Myometrial cell (primary cell): ENCODE results near the gene ANKRD13D. TPM values are rescaled to one million over a fixed set of nuclear protein-coding genes. Genes with fewer than 3 reads are reported as not detected.

Source experiments
- total RNA-seq: library from RNA; depleted of rRNA; stranded (reverse); fragments of >200 nt; gene quantifications from 2 replicates; pipeline ENCODE4 v1.2.3, GENCODE V29; 2015

Gene ANKRD13D
- 30.8 and 31.9 TPM in 2 replicates for total RNA-seq

DNA sequence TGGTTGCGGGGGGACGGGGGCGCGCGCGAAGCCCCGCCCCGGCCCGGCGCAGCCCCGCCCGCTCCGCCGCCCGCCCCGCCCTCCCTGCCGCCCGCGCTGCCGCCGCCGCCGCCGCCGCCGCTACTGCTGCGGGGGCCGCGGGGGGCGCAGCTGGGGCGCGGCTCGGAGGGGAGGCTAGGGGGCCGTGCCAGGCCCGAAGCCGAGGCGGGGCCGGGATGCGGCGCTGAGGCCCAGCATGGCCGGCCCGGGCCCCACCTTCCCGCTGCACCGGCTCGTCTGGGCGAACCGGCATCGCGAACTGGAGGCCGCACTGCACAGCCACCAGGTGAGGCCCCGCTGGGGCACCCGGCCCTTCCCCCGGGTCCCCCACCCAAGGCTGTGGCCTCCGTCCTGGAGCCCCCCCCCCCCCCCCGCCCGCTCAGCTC lies at the start of gene ANKRD13D:
ANKRD13D (plus strand) TSS at position 78 of the 425 bp plus-strand sequence; CDS start at position 236, 158 bp downstream.

DNA sequence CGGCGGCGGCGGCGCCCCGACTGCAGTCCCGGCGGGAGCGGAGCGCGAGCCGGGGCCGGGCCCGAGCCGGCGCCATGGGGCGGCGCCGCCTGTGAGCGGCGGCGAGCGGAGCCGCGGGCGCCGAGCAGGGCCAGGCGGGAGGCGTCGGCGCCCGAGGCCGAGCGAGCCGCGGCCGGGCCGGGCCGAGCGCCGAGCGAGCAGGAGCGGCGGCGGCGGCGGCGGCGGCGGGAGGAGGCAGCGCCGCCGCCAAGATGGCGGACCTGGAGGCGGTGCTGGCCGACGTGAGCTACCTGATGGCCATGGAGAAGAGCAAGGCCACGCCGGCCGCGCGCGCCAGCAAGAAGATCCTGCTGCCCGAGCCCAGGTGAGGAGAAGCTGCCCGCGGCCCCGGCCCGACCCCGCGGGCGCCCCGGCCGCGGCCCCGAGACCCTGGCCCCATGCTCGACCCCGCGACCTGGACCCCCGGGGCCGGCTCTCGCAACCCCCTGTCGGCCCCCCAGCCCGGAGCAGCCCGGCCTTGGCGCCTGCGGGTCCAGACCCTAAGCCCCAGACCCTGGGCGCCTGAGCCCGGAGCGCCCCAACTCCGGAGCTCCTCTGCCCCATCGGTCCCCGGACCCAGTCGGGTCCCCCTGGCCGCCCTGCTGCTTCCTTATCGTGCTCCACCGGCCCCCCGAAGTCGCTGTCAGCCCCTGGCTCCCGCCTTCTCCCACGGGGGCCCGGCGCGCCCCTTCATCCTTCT lies 22.5 kb upstream of the ANKRD13D start, which contains the start of gene GRK2:
GRK2 (plus strand) TSS at position 25 of the 739 bp plus-strand sequence; CDS start at position 252, 227 bp downstream.

DNA sequence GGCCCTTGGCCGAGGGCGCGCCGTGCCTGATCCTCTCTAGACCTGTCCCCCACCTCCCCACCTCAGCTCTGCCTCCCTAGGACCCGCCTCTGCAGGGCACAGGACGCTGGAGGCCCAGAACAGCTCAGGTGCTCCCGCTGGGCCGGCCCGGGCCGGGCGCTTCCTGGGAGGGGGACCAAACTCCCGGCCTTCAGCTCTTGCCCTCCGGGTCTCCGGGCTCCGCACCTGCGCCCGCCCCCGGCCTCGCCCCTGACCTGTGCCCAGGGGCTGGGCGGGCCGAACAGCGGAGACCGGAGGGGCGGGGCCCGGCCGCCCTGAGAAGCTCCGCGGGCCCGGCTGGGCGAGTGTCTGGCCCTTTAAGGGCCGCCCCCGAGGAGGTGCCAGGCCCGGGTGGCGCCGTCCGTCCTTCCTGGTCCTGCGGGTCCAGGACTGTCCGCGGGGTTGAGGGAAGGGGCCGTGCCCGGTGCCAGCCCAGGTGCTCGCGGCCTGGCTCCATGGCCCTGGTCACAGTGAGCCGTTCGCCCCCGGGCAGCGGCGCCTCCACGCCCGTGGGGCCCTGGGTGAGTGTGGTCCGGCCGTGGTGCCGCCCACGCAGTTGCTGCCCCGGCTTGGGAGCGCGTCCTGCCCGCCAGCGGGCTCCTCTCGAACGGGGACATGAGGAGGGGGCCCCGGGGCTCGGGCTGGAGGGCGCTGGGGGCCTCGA lies 14.2 kb downstream of the ANKRD13D start, which contains the start of gene SSH3:
SSH3 (plus strand) TSS at position 399 of the 703 bp plus-strand sequence; CDS start at position 495, 96 bp downstream.

Other genes with a start within 250 kb of the ANKRD13D start
- gene RHOD, start 232.5 kb upstream of the ANKRD13D start, total RNA-seq: 11.2 and 22.5 TPM in 2 replicates
- gene KDM2A, start 170.0 kb upstream of the ANKRD13D start, total RNA-seq: 22.2 and 22.5 TPM in 2 replicates
- gene GRK2, start 22.8 kb upstream of the ANKRD13D start, total RNA-seq: 39.5 and 46.4 TPM in 2 replicates
- gene SSH3, start 14.2 kb downstream of the ANKRD13D start, total RNA-seq: 11.5 and 16.7 TPM in 2 replicates
- gene POLD4, start 64.2 kb downstream of the ANKRD13D start, total RNA-seq: 123 and 166 TPM in 2 replicates
- 6.3 and 11.2 TPM in 2 replicates for gene CLCF1, start 84.3 kb downstream of the ANKRD13D start, total RNA-seq
- gene RAD9A, start 102.7 kb downstream of the ANKRD13D start, total RNA-seq: 3.0 and 6.1 TPM in 2 replicates
- gene PPP1CA, start 112.6 kb downstream of the ANKRD13D start, total RNA-seq: 306 and 335 TPM in 2 replicates
- not detected in 2 replicates for gene TBC1D10C, start 114.8 kb downstream of the ANKRD13D start, total RNA-seq
- gene CARNS1, start 126.4 kb downstream of the ANKRD13D start, total RNA-seq: 0.86 TPM in 1 of 2 replicates, not detected in the other
- 64.0 and 77.3 TPM in 2 replicates for gene RPS6KB2, start 139.2 kb downstream of the ANKRD13D start, total RNA-seq
- gene PTPRCAP, start 148.4 kb downstream of the ANKRD13D start, total RNA-seq: 0.89 TPM in 1 of 2 replicates, not detected in the other
- 109 and 128 TPM in 2 replicates for gene CORO1B, start 154.2 kb downstream of the ANKRD13D start, total RNA-seq
- gene GPR152, start 163.4 kb downstream of the ANKRD13D start, total RNA-seq: not detected in 2 replicates
- gene CABP4, start 166.1 kb downstream of the ANKRD13D start, total RNA-seq: not detected in 2 replicates
- 27.4 and 56.9 TPM in 2 replicates for gene TMEM134, start 179.9 kb downstream of the ANKRD13D start, total RNA-seq
- gene AIP, start 193.7 kb downstream of the ANKRD13D start, total RNA-seq: 63.6 and 75.2 TPM in 2 replicates
- gene PITPNM1, start 216.1 kb downstream of the ANKRD13D start, total RNA-seq: 29.2 and 30.3 TPM in 2 replicates
- 41.2 and 48.4 TPM in 2 replicates for gene CDK2AP2, start 218.9 kb downstream of the ANKRD13D start, total RNA-seq
- gene CABP2, start 234.1 kb downstream of the ANKRD13D start, total RNA-seq: not detected in 2 replicates